ENCODE data around the gene ABLIM3. TPM values are rescaled to one million over a fixed set of nuclear protein-coding genes. Genes with fewer than 3 reads are reported as not detected.

The ABLIM3 gene
- total RNA-seq (10 to 100 TPM; 34.3 to 54.5 (median 42.8) TPM), polyA plus RNA-seq (10 to 100 TPM; 18.7 to 35.0 (median 23.8) TPM)
- long read RNA-seq, donor 1, partial matches to known transcripts: 1 of 7 reads
- long read RNA-seq, donor 1, other reads (novel, unspliced or antisense): 6 of 7 reads
- long read RNA-seq, donor 2, partial matches to known transcripts: 2 of 7 reads
- long read RNA-seq, donor 2, other reads (novel, unspliced or antisense): 5 of 7 reads

DNA sequence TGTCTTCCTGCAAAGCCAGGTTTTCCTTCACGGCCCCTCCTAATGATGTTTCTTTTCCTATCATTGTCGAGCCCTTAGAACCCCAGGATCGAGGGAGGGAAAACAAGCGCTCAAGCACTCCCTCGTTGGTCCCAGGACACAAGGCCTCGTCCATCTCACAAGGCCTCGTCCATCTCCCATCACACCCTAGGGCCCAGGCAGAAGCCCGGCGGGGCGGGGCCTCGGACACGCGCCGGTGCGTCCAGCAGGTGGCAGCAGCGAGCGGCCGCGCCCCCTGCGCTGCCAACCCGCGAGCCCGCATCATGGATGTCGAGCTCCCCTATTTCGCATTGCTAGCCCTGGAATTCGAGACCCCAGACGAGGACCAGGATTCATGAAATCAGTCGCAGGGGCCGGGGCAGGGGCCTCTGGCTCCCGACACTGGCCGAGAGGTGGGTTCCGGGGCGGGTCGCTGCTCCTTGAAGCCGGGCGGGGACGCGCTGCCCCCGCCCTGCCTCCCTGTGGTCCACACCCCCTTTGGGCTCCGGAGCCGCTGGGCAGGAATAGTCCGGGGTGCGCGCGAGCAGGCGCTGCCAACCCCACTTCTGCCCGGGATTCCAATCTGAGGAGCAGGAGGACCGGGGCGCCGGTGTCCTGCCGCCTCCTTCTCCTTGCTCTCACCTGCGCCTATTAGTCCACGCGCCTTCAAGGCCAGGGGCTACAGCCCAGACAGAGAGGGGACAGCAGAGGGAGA lies at the start of gene ABLIM3:
ABLIM3 (plus strand) TSS at position 270 of the 733 bp plus-strand sequence. CDS start 603 bp downstream, outside the sequence.
- H3K27ac ChIP-seq: peak within 1 kb of the TSS; percentile 79
- peaks cover 4% of the 10 kb centered on the region for H3K9me3 ChIP-seq
- DNase-seq: peak; percentile 74 to 85
- H3K4me3 ChIP-seq: peak within 1 kb of the TSS; percentile 75
- peaks cover 29% of the 10 kb centered on the region for H3K4me1 ChIP-seq
- WGBS, 3 donors: 3 to 6% (median 5%) methylated on average over 51 to 54 of the region's 54 CpGs
- H3K36me3 ChIP-seq (ENCODE audit: insufficient read depth in 1 of 2, low read depth in 1 of 2): no peaks in the 10 kb centered on the region
- ATAC-seq: peak; percentile 91 to 95 (median 94)
- no peaks in the 10 kb centered on the region for H3K27me3 ChIP-seq (ENCODE audit: insufficient read depth in 3 of 3, low read length in 2 of 3)
- intact Hi-C loops (cut with DNase I): loop anchor here in 1 of 2 donors (1.0 kb wide), 1 partner anchor 88 kb away; no protein-coding TSS in a partner anchor
- peak; percentile 97 for TF ChIP-seq CTCF (IDR thresholded peaks at IDR 0.05)

DNA sequence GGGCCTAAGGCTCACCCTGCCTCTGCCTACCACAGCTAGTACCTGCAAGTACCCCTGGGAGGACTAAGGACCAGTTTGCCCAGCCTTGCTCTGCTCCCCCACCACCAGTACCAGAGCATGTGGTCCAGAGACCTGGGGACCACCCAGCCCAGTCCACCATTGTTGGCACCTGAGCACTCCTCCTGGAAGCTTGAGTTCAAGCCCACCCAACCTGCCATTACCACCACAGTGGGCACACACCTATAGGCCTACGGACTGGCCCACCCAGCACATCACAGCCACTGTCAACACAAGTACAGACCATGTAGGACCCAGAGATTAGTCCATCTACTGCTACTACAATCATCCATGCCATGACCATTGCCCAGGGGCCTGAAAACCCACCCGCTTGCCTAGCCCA lies 47.7 kb upstream of the ABLIM3 start:
- intact Hi-C loops (cut with DNase I): no loop called here
- no peak for TF ChIP-seq CTCF (IDR thresholded peaks at IDR 0.05)
- no peaks in the 10 kb centered on the region for H3K4me1 ChIP-seq
- no peak overlapping the region for H3K27ac ChIP-seq
- no peak for DNase-seq
- H3K27me3 ChIP-seq (ENCODE audit: insufficient read depth in 3 of 3, low read length in 2 of 3): no peaks in the 10 kb centered on the region
- H3K4me3 ChIP-seq: no peak overlapping the region
- ATAC-seq: no peak
- WGBS, 3 donors: 49 to 53% (median 50%) methylated on average over 2 of the region's 2 CpGs
- H3K36me3 ChIP-seq (ENCODE audit: insufficient read depth in 1 of 2, low read depth in 1 of 2): no peaks in the 10 kb centered on the region
- H3K9me3 ChIP-seq: peaks cover 9% of the 10 kb centered on the region

DNA sequence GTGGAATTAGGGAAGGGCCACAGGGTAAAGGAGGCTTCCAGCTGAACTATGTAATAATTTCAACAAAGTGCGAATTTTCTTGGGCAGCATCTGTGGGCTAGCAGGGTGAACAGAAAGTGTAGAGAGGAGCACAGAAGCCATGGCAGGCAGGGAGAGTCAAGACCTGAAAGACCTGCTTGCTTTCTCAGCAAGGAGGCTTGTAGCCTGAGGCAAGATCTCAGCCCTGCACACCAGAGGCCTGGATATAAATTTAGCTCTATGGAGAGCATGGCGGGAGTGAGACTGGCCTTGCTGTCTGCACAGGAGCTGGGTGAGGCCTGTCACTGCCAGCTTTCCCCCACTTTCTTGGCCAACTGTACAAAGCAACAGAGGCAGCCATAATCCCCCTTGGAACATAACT lies 46.3 kb upstream of the ABLIM3 start:
- no peaks in the 10 kb centered on the region for H3K27me3 ChIP-seq (ENCODE audit: insufficient read depth in 3 of 3, low read length in 2 of 3)
- peaks cover 21% of the 10 kb centered on the region for H3K9me3 ChIP-seq
- no peak overlapping the region for H3K4me3 ChIP-seq
- no peaks in the 10 kb centered on the region for H3K4me1 ChIP-seq
- intact Hi-C loops (cut with DNase I): no loop called here
- DNase-seq: no peak
- ATAC-seq: no peak
- no peaks in the 10 kb centered on the region for H3K36me3 ChIP-seq (ENCODE audit: insufficient read depth in 1 of 2, low read depth in 1 of 2)
- TF ChIP-seq CTCF (IDR thresholded peaks at IDR 0.05): no peak
- WGBS, 3 donors: 62 to 75% (median 75%) methylated on average over 2 of the region's 2 CpGs
- H3K27ac ChIP-seq: no peak overlapping the region

DNA sequence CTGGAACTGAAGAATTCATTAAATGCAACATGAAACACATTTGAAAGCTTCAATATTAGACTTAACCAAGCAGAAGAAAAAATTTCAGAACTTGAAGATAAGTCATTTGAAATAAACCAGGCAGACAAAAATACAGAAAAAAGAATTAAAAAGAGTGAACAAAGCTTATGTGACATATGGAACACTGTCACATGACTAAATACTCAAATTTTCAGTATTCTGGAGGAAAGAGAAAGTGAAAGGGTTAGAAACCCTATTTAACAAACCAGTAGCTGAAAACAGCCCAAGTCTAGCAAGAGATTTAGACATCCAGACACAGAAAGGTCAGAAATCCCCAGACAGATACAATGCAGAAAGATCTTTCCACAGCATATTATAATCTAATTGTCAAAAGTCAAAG lies 41.4 kb upstream of the ABLIM3 start:
- no peak for TF ChIP-seq CTCF (IDR thresholded peaks at IDR 0.05)
- DNase-seq (no peak), ATAC-seq (no peak)
- H3K27me3 ChIP-seq (ENCODE audit: insufficient read depth in 3 of 3, low read length in 2 of 3): no peaks in the 10 kb centered on the region
- peaks cover 30% of the 10 kb centered on the region for H3K9me3 ChIP-seq
- H3K36me3 ChIP-seq (ENCODE audit: insufficient read depth in 1 of 2, low read depth in 1 of 2): no peaks in the 10 kb centered on the region
- no peak overlapping the region for H3K4me3 ChIP-seq
- intact Hi-C loops (cut with DNase I): no loop called here
- H3K4me1 ChIP-seq: no peaks in the 10 kb centered on the region
- H3K27ac ChIP-seq: no peak overlapping the region
